ENCODE measurements around the gene PLA2G6. TPM values are rescaled to one million over a fixed set of nuclear protein-coding genes. Genes with fewer than 3 reads are reported as not detected.
A peak's percentile ranks its signal among the peaks of the same experiment; 100 is the strongest.

Gene PLA2G6
- 29.6 TPM for polyA plus RNA-seq (2013, experiment 1 of 4)
- 30.2 TPM for polyA plus RNA-seq (2013, experiment 2 of 4)
- polyA plus RNA-seq (2013, experiment 3 of 4) = 24.4 TPM
- polyA plus RNA-seq (2013, experiment 4 of 4) = 27.4 TPM

- WGBS, 2 experiments = 6% methylated on average over 48 of the region's 48 CpGs
- Histone ChIP-seq H3K9me3 (ENCODE audit: control insufficient read depth, low read length) (no peaks in the 10 kb centered on the region), H3K27me3 (ENCODE audit: control insufficient read depth, insufficient read depth, low read length, poor library complexity, severe bottlenecking) (no peaks in the 10 kb centered on the region), H3K27ac (ENCODE audit: insufficient read depth, low read depth, low read length, poor library complexity, severe bottlenecking) (peak within 1 kb of the TSS; percentile 76), H3K36me3 (ENCODE audit: control insufficient read depth, insufficient read depth, low read length) (no peaks in the 10 kb centered on the region), H3K4me3 (ENCODE audit: insufficient read depth, low read depth, low read length) (peak within 1 kb of the TSS; percentile 70), H3K4me1 (ENCODE audit: control insufficient read depth, insufficient read depth, low read length) (peaks cover 8% of the 10 kb centered on the region)
Measured at GRCh38 chr22:38181453-38182200, at the start of gene PLA2G6. PLA2G6 (minus strand) TSS chr22:38181830; CDS start chr22:38169426, 12,404 bp downstream.

DNA sequence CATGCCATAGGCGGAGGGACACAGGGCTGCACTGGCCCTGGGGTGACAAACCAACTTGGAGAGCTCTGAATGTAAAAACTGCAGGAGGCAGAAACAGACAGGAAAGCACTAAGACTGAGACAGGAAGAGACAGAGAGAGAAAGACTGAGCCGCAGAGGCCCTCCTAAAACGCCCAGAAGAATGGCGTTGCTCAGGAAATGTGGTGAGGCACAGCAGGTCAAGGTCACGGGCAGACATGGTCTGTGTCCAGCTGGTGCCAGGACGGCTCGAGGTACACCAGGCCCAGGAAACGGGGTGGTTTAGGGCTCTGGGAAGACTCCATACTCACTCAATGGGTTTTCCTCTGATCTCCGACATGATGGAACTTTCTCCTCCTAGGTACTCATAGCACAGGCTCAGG is 49.3 kb upstream of the PLA2G6 start:
- Histone ChIP-seq H3K4me3 (ENCODE audit: insufficient read depth, low read depth, low read length) (no peak overlapping the region), H3K4me1 (ENCODE audit: control insufficient read depth, insufficient read depth, low read length) (peaks cover 4% of the 10 kb centered on the region), H3K27me3 (ENCODE audit: control insufficient read depth, insufficient read depth, low read length, poor library complexity, severe bottlenecking) (no peaks in the 10 kb centered on the region), H3K27ac (ENCODE audit: insufficient read depth, low read depth, low read length, poor library complexity, severe bottlenecking) (no peak overlapping the region), H3K9me3 (ENCODE audit: control insufficient read depth, low read length) (no peaks in the 10 kb centered on the region), H3K36me3 (ENCODE audit: control insufficient read depth, insufficient read depth, low read length) (peaks cover 9% of the 10 kb centered on the region)
- WGBS, 2 experiments = 95 to 96% methylated on average over 9 of the region's 9 CpGs

- Histone ChIP-seq H3K27ac (ENCODE audit: insufficient read depth, low read depth, low read length, poor library complexity, severe bottlenecking) (no peak overlapping the region), H3K27me3 (ENCODE audit: control insufficient read depth, insufficient read depth, low read length, poor library complexity, severe bottlenecking) (no peaks in the 10 kb centered on the region), H3K4me3 (ENCODE audit: insufficient read depth, low read depth, low read length) (no peak overlapping the region), H3K9me3 (ENCODE audit: control insufficient read depth, low read length) (no peaks in the 10 kb centered on the region), H3K36me3 (ENCODE audit: control insufficient read depth, insufficient read depth, low read length) (peaks cover 13% of the 10 kb centered on the region), H3K4me1 (ENCODE audit: control insufficient read depth, insufficient read depth, low read length) (peaks cover 4% of the 10 kb centered on the region)
- WGBS, 2 experiments = 89 to 91% methylated on average over 15 of the region's 15 CpGs
Measured at GRCh38 chr22:38230108-38230825, 48.6 kb upstream of the PLA2G6 start.

- Histone ChIP-seq H3K27ac (ENCODE audit: insufficient read depth, low read depth, low read length, poor library complexity, severe bottlenecking) (no peak overlapping the region), H3K27me3 (ENCODE audit: control insufficient read depth, insufficient read depth, low read length, poor library complexity, severe bottlenecking) (no peaks in the 10 kb centered on the region), H3K9me3 (ENCODE audit: control insufficient read depth, low read length) (no peaks in the 10 kb centered on the region), H3K4me3 (ENCODE audit: insufficient read depth, low read depth, low read length) (no peak overlapping the region), H3K4me1 (ENCODE audit: control insufficient read depth, insufficient read depth, low read length) (peaks cover 4% of the 10 kb centered on the region), H3K36me3 (ENCODE audit: control insufficient read depth, insufficient read depth, low read length) (peaks cover 18% of the 10 kb centered on the region)
- 87 to 92% methylated on average over 13 of the region's 14 CpGs for WGBS, 2 experiments
Measured at GRCh38 chr22:38228873-38229740, 47.5 kb upstream of the PLA2G6 start.

GRCh38 chr22:38228326-38228872 is 46.8 kb upstream of the PLA2G6 start:
- Histone ChIP-seq H3K4me1 (ENCODE audit: control insufficient read depth, insufficient read depth, low read length) (peaks cover 4% of the 10 kb centered on the region), H3K27ac (ENCODE audit: insufficient read depth, low read depth, low read length, poor library complexity, severe bottlenecking) (no peak overlapping the region), H3K36me3 (ENCODE audit: control insufficient read depth, insufficient read depth, low read length) (peaks cover 18% of the 10 kb centered on the region), H3K27me3 (ENCODE audit: control insufficient read depth, insufficient read depth, low read length, poor library complexity, severe bottlenecking) (no peaks in the 10 kb centered on the region), H3K9me3 (ENCODE audit: control insufficient read depth, low read length) (no peaks in the 10 kb centered on the region), H3K4me3 (ENCODE audit: insufficient read depth, low read depth, low read length) (no peak overlapping the region)
- WGBS, 2 experiments = 61 to 67% methylated on average over 3 of the region's 3 CpGs

DNA sequence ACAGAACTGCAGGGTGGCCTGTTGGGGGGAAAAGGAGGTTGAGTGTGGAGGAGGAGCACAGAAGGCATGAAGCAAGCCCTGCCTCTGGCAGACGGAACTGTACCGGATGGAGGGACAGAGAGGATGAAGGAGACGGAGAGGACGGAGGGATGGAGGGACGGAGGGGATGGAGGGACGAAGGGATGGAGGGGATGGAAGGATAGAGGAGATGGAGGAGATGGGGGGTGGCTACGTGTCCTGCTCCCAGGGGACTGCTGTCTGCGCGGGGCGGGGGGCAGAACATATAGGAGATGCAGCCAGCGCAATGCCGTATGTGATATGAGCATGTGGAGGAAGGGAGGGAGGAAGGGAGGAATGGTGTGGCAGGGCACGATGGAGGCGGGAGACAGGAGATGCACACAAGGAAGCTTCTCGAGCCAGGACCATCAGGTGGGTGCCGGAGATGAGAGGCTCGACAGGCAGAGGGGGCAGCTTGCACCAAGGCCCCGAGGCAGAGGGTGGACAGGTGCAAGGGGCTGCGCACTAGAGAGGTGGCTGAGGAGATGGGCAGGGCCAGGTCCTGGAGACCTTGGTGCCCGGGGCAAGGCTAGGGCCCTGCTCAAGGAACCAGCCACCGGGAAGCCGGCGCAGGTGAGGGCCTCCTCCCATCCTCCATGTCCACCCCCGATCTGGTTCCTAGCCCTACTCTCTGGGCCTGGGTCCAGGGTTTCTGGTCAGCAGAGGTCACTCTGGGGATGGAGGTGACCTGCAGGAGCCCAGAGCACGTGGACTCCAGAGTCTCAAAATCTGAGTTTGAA is 45.4 kb upstream of the PLA2G6 start:
- 93 to 94% methylated on average over 25 of the region's 25 CpGs for WGBS, 2 experiments
- Histone ChIP-seq H3K9me3 (ENCODE audit: control insufficient read depth, low read length) (no peaks in the 10 kb centered on the region), H3K36me3 (ENCODE audit: control insufficient read depth, insufficient read depth, low read length) (peaks cover 18% of the 10 kb centered on the region), H3K4me3 (ENCODE audit: insufficient read depth, low read depth, low read length) (no peak overlapping the region), H3K4me1 (ENCODE audit: control insufficient read depth, insufficient read depth, low read length) (peaks cover 4% of the 10 kb centered on the region), H3K27ac (ENCODE audit: insufficient read depth, low read depth, low read length, poor library complexity, severe bottlenecking) (no peak overlapping the region), H3K27me3 (ENCODE audit: control insufficient read depth, insufficient read depth, low read length, poor library complexity, severe bottlenecking) (no peaks in the 10 kb centered on the region)

- no peaks in the 10 kb centered on the region for H3K27me3 ChIP-seq (ENCODE audit: control insufficient read depth, insufficient read depth, low read length, poor library complexity, severe bottlenecking)
- WGBS, 2 experiments = 89 to 94% methylated on average over 11 to 12 of the region's 12 CpGs
- no peak overlapping the region for H3K27ac ChIP-seq (ENCODE audit: insufficient read depth, low read depth, low read length, poor library complexity, severe bottlenecking)
- no peaks in the 10 kb centered on the region for H3K9me3 ChIP-seq (ENCODE audit: control insufficient read depth, low read length)
- H3K36me3 ChIP-seq (ENCODE audit: control insufficient read depth, insufficient read depth, low read length) = peaks cover 9% of the 10 kb centered on the region
- peaks cover 8% of the 10 kb centered on the region for H3K4me1 ChIP-seq (ENCODE audit: control insufficient read depth, insufficient read depth, low read length)
- H3K4me3 ChIP-seq (ENCODE audit: insufficient read depth, low read depth, low read length) = no peak overlapping the region
Measured at GRCh38 chr22:38223289-38223960, 41.8 kb upstream of the PLA2G6 start.

GRCh38 chr22:38222797-38223119 is 41.1 kb upstream of the PLA2G6 start:
- Histone ChIP-seq H3K9me3 (ENCODE audit: control insufficient read depth, low read length) (no peaks in the 10 kb centered on the region), H3K4me3 (ENCODE audit: insufficient read depth, low read depth, low read length) (no peak overlapping the region), H3K4me1 (ENCODE audit: control insufficient read depth, insufficient read depth, low read length) (peaks cover 14% of the 10 kb centered on the region), H3K27me3 (ENCODE audit: control insufficient read depth, insufficient read depth, low read length, poor library complexity, severe bottlenecking) (no peaks in the 10 kb centered on the region), H3K27ac (ENCODE audit: insufficient read depth, low read depth, low read length, poor library complexity, severe bottlenecking) (no peak overlapping the region), H3K36me3 (ENCODE audit: control insufficient read depth, insufficient read depth, low read length) (peaks cover 9% of the 10 kb centered on the region)
- 90 to 95% methylated on average over 8 of the region's 8 CpGs for WGBS, 2 experiments
